Renal pelvis (tissue), 12 donors: ENCODE measurements around the gene PPIL3. TPM values are rescaled to one million over a fixed set of nuclear protein-coding genes. Genes with fewer than 3 reads are reported as not detected.
A peak's percentile ranks its signal among the peaks of the same experiment; 100 is the strongest.
"Not testable (repeated sequence)": the region's sequence is repeated elsewhere in the genome, so short reads cannot be mapped to it uniquely, and the experiment has no call there.

Experiments
- DNase-seq: peaks from one replicate; pipeline ENCODE4 v3.0.0-alpha.2; 2013
- long read RNA-seq, 16 experiments: transcript quantifications; one replicate each; lab custom pipeline, GENCODE V29; 2026
- polyA plus RNA-seq, 3 donors: library from polyadenylated mRNA; unstranded; fragments of 120-200 nt; gene quantifications; one replicate each; pipeline ENCODE4 v1.2.1, GENCODE V29; 2013; ENCODE audit not compliant: insufficient read length in 3 of 3

PPIL3 gene
- polyA plus RNA-seq, result 10 to 100 TPM; 41.5 to 71.8 (median 66.6) TPM
- long read RNA-seq, donor 1, partial matches to known transcripts, result 0 of 7 reads
- long read RNA-seq, donor 1, other reads (novel, unspliced or antisense), result 0 of 7 reads
- long read RNA-seq, donor 2, partial matches to known transcripts, result 0 of 7 reads
- long read RNA-seq, donor 2, other reads (novel, unspliced or antisense), result 0 of 7 reads
- long read RNA-seq, donor 3, transcript PPIL3-202 (7 exons, 1,194 nt), result major isoform, 8 of 12 reads
- long read RNA-seq, donor 3, partial matches to known transcripts, result 0 of 12 reads
- long read RNA-seq, donor 3, other reads (novel, unspliced or antisense), result 0 of 12 reads
- long read RNA-seq, donor 4, transcript PPIL3-202 (7 exons, 1,194 nt), result major isoform, 10 of 25 reads
- long read RNA-seq, donor 4, partial matches to known transcripts, result 0 of 25 reads
- long read RNA-seq, donor 4, other reads (novel, unspliced or antisense), result 7 of 25 reads
- long read RNA-seq, donor 5, transcript PPIL3-202 (7 exons, 1,194 nt), result major isoform, 5 of 9 reads
- long read RNA-seq, donor 5, partial matches to known transcripts, result 0 of 9 reads
- long read RNA-seq, donor 5, other reads (novel, unspliced or antisense), result 0 of 9 reads
- long read RNA-seq, donor 6, transcript PPIL3-209 (3 exons, 589 nt), result major isoform, 8 of 14 reads
- long read RNA-seq, donor 6, partial matches to known transcripts, result 0 of 14 reads
- long read RNA-seq, donor 6, other reads (novel, unspliced or antisense), result 0 of 14 reads
- long read RNA-seq, donor 7, transcript PPIL3-202 (7 exons, 1,194 nt), result major isoform, 7 of 75 reads
- long read RNA-seq, donor 7, partial matches to known transcripts, result 64 of 75 reads
- long read RNA-seq, donor 7, other reads (novel, unspliced or antisense), result 0 of 75 reads
- long read RNA-seq, donor 8, partial matches to known transcripts, result 0 of 7 reads
- long read RNA-seq, donor 8, other reads (novel, unspliced or antisense), result 0 of 7 reads
- long read RNA-seq, donor 9, transcript PPIL3-202 (7 exons, 1,194 nt), result major isoform, 11 of 82 reads
- long read RNA-seq, donor 9, partial matches to known transcripts, result 56 of 82 reads
- long read RNA-seq, donor 9, other reads (novel, unspliced or antisense), result 8 of 82 reads
- long read RNA-seq, donor 10, transcript PPIL3-209 (3 exons, 589 nt), result major isoform, 5 of 27 reads
- long read RNA-seq, donor 10, partial matches to known transcripts, result 17 of 27 reads
- long read RNA-seq, donor 10, other reads (novel, unspliced or antisense), result 0 of 27 reads
- long read RNA-seq, donor 11, transcript PPIL3-202 (7 exons, 1,194 nt), result major isoform, 5 of 10 reads
- long read RNA-seq, donor 11, partial matches to known transcripts, result 0 of 10 reads
- long read RNA-seq, donor 11, other reads (novel, unspliced or antisense), result 0 of 10 reads
- long read RNA-seq, donor 12, transcript PPIL3-202 (7 exons, 1,194 nt), result minor isoform, 6 of 41 reads
- long read RNA-seq, donor 12, transcript PPIL3-209 (3 exons, 589 nt), result major isoform, 11 of 41 reads
- long read RNA-seq, donor 12, partial matches to known transcripts, result 13 of 41 reads
- long read RNA-seq, donor 12, other reads (novel, unspliced or antisense), result 7 of 41 reads
- long read RNA-seq, donor 13, partial matches to known transcripts, result 28 of 41 reads
- long read RNA-seq, donor 13, other reads (novel, unspliced or antisense), result 0 of 41 reads
- long read RNA-seq, donor 14, result 0 reads
- long read RNA-seq, donor 15, transcript PPIL3-209 (3 exons, 589 nt), result major isoform, 5 of 132 reads
- long read RNA-seq, donor 15, partial matches to known transcripts, result 98 of 132 reads
- long read RNA-seq, donor 15, other reads (novel, unspliced or antisense), result 16 of 132 reads
- long read RNA-seq, donor 16, transcript PPIL3-202 (7 exons, 1,194 nt), result major isoform, 7 of 16 reads
- long read RNA-seq, donor 16, partial matches to known transcripts, result 0 of 16 reads
- long read RNA-seq, donor 16, other reads (novel, unspliced or antisense), result 5 of 16 reads

GRCh38 chr2:200888704-200889625 is at the start of gene PPIL3, which contains the start of gene NIF3L1:
PPIL3 (minus strand) TSS chr2:200889077; CDS start chr2:200887615, 1,462 bp downstream.
NIF3L1 (plus strand) TSS chr2:200889371; CDS start chr2:200891944, 2,573 bp downstream.
- peak; percentile 99 for DNase-seq

- no peak for DNase-seq
These were observed 42.2 kb upstream of the PPIL3 start for GRCh38 chr2:200930947-200931626.

- no peak for DNase-seq
These were observed 40.7 kb upstream of the PPIL3 start for GRCh38 chr2:200929334-200930249.

GRCh38 chr2:200922439-200922838 is 33.6 kb upstream of the PPIL3 start:
- no peak for DNase-seq

- DNase-seq, result no peak
These were observed 24.8 kb upstream of the PPIL3 start for GRCh38 chr2:200913654-200914053.

- no peak for DNase-seq
These were observed 21.1 kb upstream of the PPIL3 start for GRCh38 chr2:200909958-200910357.

GRCh38 chr2:200905618-200906296 is 16.9 kb upstream of the PPIL3 start:
- DNase-seq, result peak; percentile 53

- peak; percentile 73 for DNase-seq
These were observed 12.7 kb upstream of the PPIL3 start for GRCh38 chr2:200901459-200902072.

- DNase-seq, result no peak
These were observed 10.6 kb upstream of the PPIL3 start for GRCh38 chr2:200899482-200899881.

GRCh38 chr2:200881715-200882249 is 7.1 kb downstream of the PPIL3 start:
- not testable (repeated sequence) for DNase-seq

GRCh38 chr2:200878289-200878880 is 10.5 kb downstream of the PPIL3 start:
- DNase-seq, result no peak

GRCh38 chr2:200877443-200877842 is 11.4 kb downstream of the PPIL3 start:
- no peak for DNase-seq

GRCh38 chr2:200873560-200873959 is 15.3 kb downstream of the PPIL3 start:
- no peak for DNase-seq

GRCh38 chr2:200871151-200871550 is 17.7 kb downstream of the PPIL3 start:
- DNase-seq, result no peak

GRCh38 chr2:200869014-200869413 is 19.9 kb downstream of the PPIL3 start:
- no peak for DNase-seq
